Stimulated activated CD8-positive, alpha-beta memory T cell treated with anti-CD3 and anti-CD28 coated beads, Interleukin-2, amount 100 ng/mL, for 48 hours (primary cell): ENCODE data around the gene ADRA2B.

Experiments
- DNase-seq, 2 donors: peaks; one replicate each; pipeline ENCODE4 v3.0.0-alpha.2; 2020; ENCODE audit warnings: low read depth in 2 of 2

ADRA2B gene

GRCh38 chr2:96105152-96105915, 11.0 kb downstream of the ADRA2B start:
- DNase-seq, result no peak

- DNase-seq, result no peak
These were observed 11.9 kb downstream of the ADRA2B start for GRCh38 chr2:96104487-96104861.

- DNase-seq, result no peak
These were observed 12.4 kb downstream of the ADRA2B start for GRCh38 chr2:96103761-96104486.

- DNase-seq, result no peak
These were observed 13.2 kb downstream of the ADRA2B start for GRCh38 chr2:96103187-96103601.

GRCh38 chr2:96102596-96103186, 13.7 kb downstream of the ADRA2B start:
- DNase-seq, result no peak

GRCh38 chr2:96100893-96101304, 15.5 kb downstream of the ADRA2B start:
- DNase-seq, result no peak

- no peak for DNase-seq
These were observed 16.2 kb downstream of the ADRA2B start for GRCh38 chr2:96099861-96100798.

- DNase-seq, result no peak
These were observed 17.3 kb downstream of the ADRA2B start for GRCh38 chr2:96098900-96099590.

GRCh38 chr2:96097951-96098823, 18.2 kb downstream of the ADRA2B start:
- DNase-seq, result no peak

GRCh38 chr2:96097441-96097840, 18.9 kb downstream of the ADRA2B start:
- no peak for DNase-seq

- DNase-seq, result no peak
These were observed 21.2 kb downstream of the ADRA2B start for GRCh38 chr2:96095116-96095636.

- no peak for DNase-seq
These were observed 22.8 kb downstream of the ADRA2B start for GRCh38 chr2:96093528-96093927.

- no peak for DNase-seq
These were observed 23.4 kb downstream of the ADRA2B start for GRCh38 chr2:96092951-96093350.

- no peak for DNase-seq
These were observed 23.8 kb downstream of the ADRA2B start for GRCh38 chr2:96092573-96092877.

GRCh38 chr2:96091711-96092572, 24.4 kb downstream of the ADRA2B start:
- DNase-seq, result no peak

GRCh38 chr2:96091141-96091710, 25.1 kb downstream of the ADRA2B start:
- no peak for DNase-seq

GRCh38 chr2:96090196-96090926, 26.0 kb downstream of the ADRA2B start:
- DNase-seq, result no peak
